ENCODE measurements around the gene GAMT.

DNA sequence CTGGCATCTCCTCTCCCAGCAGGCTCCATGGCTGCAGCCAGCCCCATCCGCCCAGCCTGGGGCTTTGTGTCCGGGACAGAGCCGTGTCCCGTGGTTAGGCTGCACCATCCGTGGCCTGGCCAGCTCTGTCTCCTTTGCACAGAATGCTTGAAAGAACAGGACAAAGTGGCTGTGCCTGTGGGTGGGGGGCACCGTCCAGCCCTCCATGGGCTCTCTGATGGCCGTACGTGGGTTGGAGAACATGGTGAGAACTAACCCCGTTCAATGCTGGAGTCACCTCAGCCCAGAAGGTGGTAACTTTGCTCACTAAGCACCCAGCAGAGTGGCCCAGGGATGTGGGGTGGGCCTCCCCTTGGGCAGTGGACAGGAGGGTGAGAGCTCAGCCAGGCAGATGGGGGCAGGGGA lies 39.7 kb upstream of the GAMT start:
- TF ChIP-seq POLR2A (IDR thresholded peaks at IDR 0.05; ENCODE audit: low read depth, low read length) = peak; percentile 7; the same call in 1 of the 2 replicates
- TF ChIP-seq POLR2AphosphoS5 (IDR thresholded peaks at IDR 0.05; ENCODE audit: low read depth, low read length) = peak; percentile 44; the same call in 1 of the 2 replicates
